CD4-positive, alpha-beta memory T cell (primary cell): Measurements from ENCODE around the gene MS4A4E. TPM values are rescaled to one million over a fixed set of nuclear protein-coding genes. Genes with fewer than 3 reads are reported as not detected.
"Not testable (repeated sequence)": the region's sequence is repeated elsewhere in the genome, so short reads cannot be mapped to it uniquely, and the experiment has no call there.

Experiments used
- CTCF ChIA-PET: fragments of 350-600 bp; sonication (Branson Sonifier 250); formaldehyde crosslinking; loops from one replicate; lab custom pipeline; 2021; ENCODE audit warnings: inconsistent platforms; ENCODE audit not compliant: partially characterized antibody; lab: Charles Lee
- POLR2A ChIA-PET: fragments of 350-600 bp; sonication (Branson Sonifier 250); formaldehyde crosslinking; loops from one replicate; lab custom pipeline; 2021; ENCODE audit not compliant: partially characterized antibody; lab: Charles Lee
- DNase-seq, 5 donors: peaks; one replicate each; pipeline versions ENCODE4 v3.0.0 to v3.0.0-alpha.2; 2020 to 2022; ENCODE audit warnings: mixed read lengths in 1 of 5
- H3K27ac ChIP-seq: one replicate; pipeline ENCODE4 v1.7.0; 2013; ENCODE audit warnings: low read depth, low read length
- H3K27me3 ChIP-seq: 2 replicates; pipeline ENCODE4 v1.7.0; 2013; ENCODE audit warnings: mild to moderate bottlenecking, low read length, moderate library complexity; ENCODE audit not compliant: insufficient read depth
- H3K36me3 ChIP-seq: 2 replicates; pipeline ENCODE4 v1.7.0; 2013; ENCODE audit warnings: mild to moderate bottlenecking, low read length, moderate library complexity; ENCODE audit not compliant: insufficient read depth
- H3K4me1 ChIP-seq: 2 replicates; pipeline ENCODE4 v1.7.0; 2013; ENCODE audit warnings: mild to moderate bottlenecking, low read length, moderate library complexity; ENCODE audit not compliant: insufficient read depth
- H3K4me3 ChIP-seq, 2 donors: one replicate each; pipeline ENCODE4 v1.7.0; 2013; ENCODE audit warnings: low read length in 2 of 2, mild to moderate bottlenecking in 1 of 2
- H3K9me3 ChIP-seq, 2 donors: one replicate each; pipeline ENCODE4 v1.7.0; 2013; ENCODE audit warnings: low read length in 2 of 2, control low read depth in 1 of 2; ENCODE audit not compliant: control insufficient read depth in 1 of 2
- H3K27ac Mint-ChIP-seq, 7 donors: one replicate each; pipeline ENCODE4 v1.8.0; 2020 to 2021; ENCODE audit warnings: mixed read lengths in 7 of 7, mild to moderate bottlenecking in 6 of 7, inconsistent platforms in 3 of 7, moderate library complexity in 3 of 7
- H3K27me3 Mint-ChIP-seq, 2 donors: one replicate each; pipeline ENCODE4 v1.8.0; 2020 to 2021; ENCODE audit warnings: mixed read lengths in 2 of 2
- H3K36me3 Mint-ChIP-seq, 2 donors: one replicate each; pipeline ENCODE4 v1.8.0; 2020 to 2021; ENCODE audit warnings: mixed read lengths in 2 of 2, inconsistent platforms in 1 of 2, mild to moderate bottlenecking in 1 of 2
- H3K4me1 Mint-ChIP-seq, 4 donors: one replicate each; pipeline ENCODE4 v1.8.0; 2020 to 2021; ENCODE audit warnings: mixed read lengths in 4 of 4, mild to moderate bottlenecking in 1 of 4
- H3K4me3 Mint-ChIP-seq, 8 donors: one replicate each; pipeline ENCODE4 v1.8.0; 2020 to 2021; ENCODE audit warnings: mixed read lengths in 8 of 8, mild to moderate bottlenecking in 7 of 8, moderate library complexity in 6 of 8, inconsistent platforms in 3 of 8
- H3K9me3 Mint-ChIP-seq, 8 donors: one replicate each; pipeline ENCODE4 v1.8.0; 2020 to 2021; ENCODE audit warnings: mixed read lengths in 8 of 8, mild to moderate bottlenecking in 5 of 8, inconsistent platforms in 3 of 8, moderate library complexity in 1 of 8
- intact Hi-C: fragments of 100-400 bp; cut with micrococcal nuclease; formaldehyde crosslinking; loops from one replicate; pipeline ENCODE4 v1.15.1; 2023
- polyA plus RNA-seq, 2 donors: library from polyadenylated mRNA; unstranded; fragments of 300-500 nt; fragmentation: Illumina TruSeq; gene quantifications; one replicate each; pipeline ENCODE4 v1.2.3, GENCODE V29; 2021
- total RNA-seq, 2 experiments: library from RNA; stranded (reverse); gene quantifications; one replicate each; pipeline ENCODE4 v1.2.3, GENCODE V29; 2021

The MS4A4E gene
- total RNA-seq (not detected), polyA plus RNA-seq (not detected)

DNA sequence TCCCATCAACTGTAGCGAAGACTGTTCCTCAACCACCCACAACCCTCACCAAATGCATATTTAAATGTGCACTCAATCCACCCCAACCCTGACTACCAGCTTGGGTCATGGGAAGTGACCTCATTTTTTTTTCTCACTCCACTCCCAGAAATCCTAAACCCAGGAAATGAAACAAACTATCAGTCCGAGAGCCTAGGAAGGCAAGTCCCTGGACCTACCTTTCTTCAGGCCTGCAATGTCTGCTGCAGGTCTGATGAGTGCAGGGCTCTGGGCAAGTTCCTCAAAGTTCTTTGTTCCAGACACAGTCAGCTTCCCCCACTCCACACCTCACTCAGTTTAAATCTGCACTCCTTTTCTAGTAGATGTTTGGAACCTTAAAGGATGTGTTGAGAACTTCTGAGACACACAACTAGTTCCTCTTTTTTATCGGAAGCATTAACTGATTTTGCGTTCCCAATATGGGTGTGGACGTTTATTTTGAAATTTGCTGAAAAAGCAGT is at the start of gene MS4A4E:
TSS of gene MS4A4E (minus strand) at position 398 of the 500 bp plus-strand sequence. CDS start 13,082 bp downstream, outside the sequence.
- no peaks in the 10 kb centered on the region for H3K36me3 Mint-ChIP-seq

DNA sequence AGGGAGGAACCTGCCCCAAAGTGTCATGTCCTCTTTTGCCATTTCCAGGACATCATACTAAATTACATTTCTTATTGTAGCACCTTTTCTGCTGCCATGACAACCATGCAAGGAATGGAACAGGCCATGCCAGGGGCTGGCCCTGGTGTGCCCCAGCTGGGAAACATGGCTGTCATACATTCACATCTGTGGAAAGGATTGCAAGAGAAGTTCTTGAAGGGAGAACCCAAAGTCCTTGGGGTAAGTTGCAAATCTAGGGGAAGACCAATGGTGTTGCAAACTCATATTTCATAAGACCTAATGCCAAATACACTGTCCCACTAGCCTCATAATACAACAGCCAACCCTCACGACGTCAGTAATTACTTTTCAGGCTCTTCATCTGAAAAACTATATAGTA is 49.2 kb upstream of the MS4A4E start:
- H3K9me3 ChIP-seq, result no peaks in the 10 kb centered on the region
- H3K9me3 Mint-ChIP-seq, result peaks cover 0 to 5% (median 0%) of the 10 kb centered on the region in 8 donors
- no peaks in the 10 kb centered on the region for H3K36me3 Mint-ChIP-seq
- CTCF ChIA-PET, result no interaction called here
- H3K4me1 ChIP-seq, result no peaks in the 10 kb centered on the region
- H3K27ac ChIP-seq, result no peak overlapping the region
- H3K4me3 Mint-ChIP-seq, result no peak overlapping the region
- no peak overlapping the region for H3K27ac Mint-ChIP-seq
- H3K27me3 Mint-ChIP-seq, result peaks cover 15 to 16% of the 10 kb centered on the region in 2 donors
- H3K4me1 Mint-ChIP-seq, result no peaks in the 10 kb centered on the region
- H3K36me3 ChIP-seq, result no peaks in the 10 kb centered on the region
- intact Hi-C loops, result no loop called here
- DNase-seq, result no peak
- no peaks in the 10 kb centered on the region for H3K27me3 ChIP-seq
- POLR2A ChIA-PET, result no interaction called here
- no peak overlapping the region for H3K4me3 ChIP-seq

More for the DNA sequence above, at the start of gene MS4A4E:
- no peak within 1 kb of the TSS for H3K4me3 ChIP-seq
- Mint-ChIP-seq H3K27me3 (peaks cover 21 to 23% of the 10 kb centered on the region in 2 donors), H3K27ac (no peak within 1 kb of the TSS), H3K4me1 (no peaks in the 10 kb centered on the region), H3K4me3 (no peak within 1 kb of the TSS), H3K9me3 (no peaks in the 10 kb centered on the region)
- POLR2A ChIA-PET, result no interaction called here
- no peak within 1 kb of the TSS for H3K27ac ChIP-seq
- CTCF ChIA-PET, result no interaction called here
- no peaks in the 10 kb centered on the region for H3K9me3 ChIP-seq
- no peak for DNase-seq
- H3K27me3 ChIP-seq, result no peaks in the 10 kb centered on the region
- no peaks in the 10 kb centered on the region for H3K4me1 ChIP-seq
- intact Hi-C loops, result no loop called here
- no peaks in the 10 kb centered on the region for H3K36me3 ChIP-seq

DNA sequence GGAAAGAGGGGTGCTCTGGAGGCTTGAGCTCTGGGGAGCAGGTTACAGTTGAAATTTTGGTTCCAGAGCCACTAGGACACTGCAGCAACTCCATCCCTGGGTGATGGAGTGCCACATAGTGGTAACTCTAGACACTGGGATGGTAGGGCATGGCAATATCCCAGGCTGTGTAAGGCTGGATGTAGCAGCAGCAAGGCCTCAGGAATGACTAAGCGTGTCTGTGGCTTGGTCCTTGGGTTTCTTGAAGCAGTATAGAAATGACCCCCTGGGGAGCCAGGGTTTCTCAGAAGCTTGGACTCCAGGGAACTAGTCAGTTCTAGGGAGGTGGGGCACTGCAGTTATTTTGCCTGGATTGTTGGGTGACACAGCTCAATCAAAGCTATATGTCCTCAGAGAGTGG is 45.6 kb upstream of the MS4A4E start:
- Mint-ChIP-seq H3K27me3 (peaks cover 8 to 15% of the 10 kb centered on the region in 2 donors), H3K9me3 (peaks cover 0 to 5% (median 0%) of the 10 kb centered on the region in 8 donors), H3K4me3 (no peak overlapping the region), H3K36me3 (no peaks in the 10 kb centered on the region), H3K27ac (no peak overlapping the region), H3K4me1 (no peaks in the 10 kb centered on the region)
- ChIA-PET CTCF (no interaction called here), POLR2A (no interaction called here)
- H3K27ac ChIP-seq, result no peak overlapping the region
- H3K9me3 ChIP-seq, result no peaks in the 10 kb centered on the region
- H3K4me3 ChIP-seq, result no peak overlapping the region
- no peak for DNase-seq
- H3K36me3 ChIP-seq, result no peaks in the 10 kb centered on the region
- intact Hi-C loops, result no loop called here
- no peaks in the 10 kb centered on the region for H3K4me1 ChIP-seq
- H3K27me3 ChIP-seq, result no peaks in the 10 kb centered on the region

DNA sequence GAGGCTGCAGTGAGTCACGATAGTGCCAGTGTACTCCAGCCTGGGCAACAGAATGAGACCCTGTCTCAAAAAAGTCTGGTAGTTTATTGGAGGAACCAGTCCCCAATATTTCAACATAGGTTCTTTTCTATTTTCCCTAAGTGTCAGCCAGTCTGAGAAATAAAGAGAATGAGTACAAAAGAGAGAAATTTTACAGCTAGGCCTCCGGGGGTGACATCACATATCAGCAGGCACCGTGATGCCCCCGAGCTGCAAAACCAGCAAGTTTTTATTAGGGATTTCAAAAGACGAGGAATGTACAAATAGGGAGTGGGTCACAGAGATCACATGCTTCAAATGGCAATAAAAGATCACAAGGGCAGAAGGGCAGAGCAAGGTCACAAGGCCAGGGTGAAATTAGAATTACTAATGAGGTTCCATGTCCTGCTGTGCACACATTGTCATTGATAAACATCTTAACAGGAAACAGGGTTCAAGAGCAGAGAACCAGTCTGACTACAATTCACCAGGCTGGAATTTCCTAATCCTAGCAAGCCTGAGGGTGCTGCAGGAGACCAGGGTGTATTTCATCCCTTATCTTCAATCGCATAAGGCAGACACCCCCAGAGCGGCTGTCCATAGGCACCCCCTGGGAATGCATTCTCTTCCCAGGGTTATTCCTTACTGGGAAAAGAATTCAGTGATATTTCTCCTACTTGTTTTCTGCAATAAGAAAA is 42.6 kb upstream of the MS4A4E start:
- H3K27me3 Mint-ChIP-seq, result peaks cover 10 to 12% of the 10 kb centered on the region in 2 donors
- H3K4me3 ChIP-seq, H3K4me3 Mint-ChIP-seq, H3K4me1 Mint-ChIP-seq, DNase-seq, intact Hi-C loops, H3K36me3 ChIP-seq, H3K27ac Mint-ChIP-seq, H3K36me3 Mint-ChIP-seq, H3K27me3 ChIP-seq, POLR2A ChIA-PET, H3K9me3 Mint-ChIP-seq, H3K9me3 ChIP-seq, H3K27ac ChIP-seq, H3K4me1 ChIP-seq, CTCF ChIA-PET: not testable (repeated sequence)

DNA sequence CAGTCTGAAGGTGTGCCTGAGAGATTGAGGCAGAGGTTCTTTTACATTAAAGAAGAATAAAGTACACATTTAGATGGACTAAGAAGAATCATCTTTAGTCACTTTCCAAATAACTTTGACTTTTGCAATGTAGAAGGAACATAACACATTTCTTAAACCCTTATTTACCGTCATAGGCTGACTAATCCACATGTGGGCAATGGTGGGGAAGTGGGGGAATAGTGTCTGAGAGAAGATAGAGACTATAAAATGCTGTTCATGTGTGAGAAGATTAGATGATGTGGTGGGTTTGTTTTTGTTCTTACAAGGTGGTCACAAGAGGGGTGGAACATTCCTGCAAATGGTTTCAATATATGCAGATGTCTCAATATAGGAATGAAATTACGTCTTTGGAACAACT is 39.3 kb upstream of the MS4A4E start:
- DNase-seq, result no peak
- ChIA-PET CTCF (no interaction called here), POLR2A (no interaction called here)
- Histone ChIP-seq H3K27me3 (peaks cover under 1% of the 10 kb centered on the region), H3K36me3 (no peaks in the 10 kb centered on the region), H3K27ac (no peak overlapping the region), H3K4me1 (no peaks in the 10 kb centered on the region), H3K9me3 (no peaks in the 10 kb centered on the region), H3K4me3 (no peak overlapping the region)
- Mint-ChIP-seq H3K9me3 (peaks cover 0 to 1% (median 0%) of the 10 kb centered on the region in 8 donors), H3K27me3 (peaks cover 15 to 18% of the 10 kb centered on the region in 2 donors), H3K4me3 (no peak overlapping the region), H3K27ac (no peak overlapping the region), H3K4me1 (no peaks in the 10 kb centered on the region), H3K36me3 (no peaks in the 10 kb centered on the region)
- intact Hi-C loops, result no loop called here

DNA sequence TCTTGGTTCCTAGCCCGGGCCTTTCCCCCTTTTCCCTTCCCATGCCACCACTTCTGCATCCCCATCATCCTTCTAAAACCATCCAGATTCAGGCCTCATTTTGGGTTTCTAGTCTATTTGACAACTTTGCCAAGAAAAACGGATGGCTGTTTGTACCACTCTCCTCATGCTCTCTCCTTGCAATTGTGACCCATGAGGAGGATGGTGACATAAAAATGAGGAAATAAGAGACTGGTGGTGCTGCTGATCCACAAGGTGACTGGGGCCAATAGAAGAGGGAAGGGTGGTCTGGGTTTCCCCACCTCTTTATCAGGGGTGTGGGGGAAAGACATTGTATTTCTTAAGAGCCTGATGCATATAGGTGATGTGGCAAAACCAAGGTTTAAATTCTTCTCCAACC is 38.5 kb upstream of the MS4A4E start:
- intact Hi-C loops, result no loop called here
- Mint-ChIP-seq H3K4me1 (no peaks in the 10 kb centered on the region), H3K27me3 (peaks cover 16 to 19% of the 10 kb centered on the region in 2 donors), H3K4me3 (no peak overlapping the region), H3K27ac (no peak overlapping the region), H3K36me3 (no peaks in the 10 kb centered on the region), H3K9me3 (peaks cover 0 to under 1% (median 0%) of the 10 kb centered on the region in 8 donors)
- no peaks in the 10 kb centered on the region for H3K9me3 ChIP-seq
- DNase-seq, result no peak
- H3K4me1 ChIP-seq, result no peaks in the 10 kb centered on the region
- POLR2A ChIA-PET, result no interaction called here
- no peak overlapping the region for H3K4me3 ChIP-seq
- H3K27me3 ChIP-seq, result peaks cover 4% of the 10 kb centered on the region
- CTCF ChIA-PET, result no interaction called here
- H3K36me3 ChIP-seq, result no peaks in the 10 kb centered on the region
- H3K27ac ChIP-seq, result no peak overlapping the region

DNA sequence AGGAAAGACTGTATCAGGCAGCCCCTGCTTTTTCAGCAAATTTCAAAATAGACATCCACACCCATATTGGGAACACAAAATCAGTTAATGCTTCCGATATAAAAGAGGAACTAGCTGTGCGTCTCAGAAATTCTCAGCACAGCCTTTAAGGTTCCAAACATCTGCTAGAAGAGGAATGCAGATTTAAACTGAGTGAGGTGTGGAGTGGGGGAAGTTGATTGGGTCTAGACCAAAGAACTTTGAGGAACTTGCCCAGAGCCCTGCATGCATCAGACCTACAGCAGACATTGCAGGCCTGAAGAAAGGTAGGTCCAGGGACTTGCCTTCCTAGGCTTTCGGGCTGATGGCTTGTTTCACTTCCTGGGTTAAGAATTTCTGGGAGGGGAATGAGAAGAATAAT is 37.5 kb upstream of the MS4A4E start, which contains the start of gene MS4A4A:
TSS of gene MS4A4A (plus strand) at position 255 of the 400 bp plus-strand sequence. CDS start at position 265, 10 bp downstream.
- Histone ChIP-seq H3K4me3 (no peak within 1 kb of the TSS), H3K4me1 (no peaks in the 10 kb centered on the region), H3K36me3 (no peaks in the 10 kb centered on the region), H3K27ac (no peak within 1 kb of the TSS), H3K27me3 (peaks cover 4% of the 10 kb centered on the region), H3K9me3 (no peaks in the 10 kb centered on the region)
- Mint-ChIP-seq H3K27me3 (peaks cover 17 to 18% of the 10 kb centered on the region in 2 donors), H3K9me3 (no peaks in the 10 kb centered on the region), H3K4me1 (no peaks in the 10 kb centered on the region), H3K4me3 (no peak within 1 kb of the TSS), H3K36me3 (no peaks in the 10 kb centered on the region), H3K27ac (no peak within 1 kb of the TSS)
- no peak for DNase-seq
- CTCF ChIA-PET, result no interaction called here
- intact Hi-C loops, result no loop called here
- POLR2A ChIA-PET, result no interaction called here
